Suppressor macrophage treated with lipopolysaccharide for 1 hour (primary cell): ENCODE results near the gene BTNL9.
"Not testable (repeated sequence)": the region's sequence is repeated elsewhere in the genome, so short reads cannot be mapped to it uniquely, and the experiment has no call there.

ENCODE experiments used
- DNase-seq, 3 donors: peaks; one replicate each; pipeline ENCODE4 v3.0.0-alpha.2; 2020 to 2022

BTNL9 gene

DNA sequence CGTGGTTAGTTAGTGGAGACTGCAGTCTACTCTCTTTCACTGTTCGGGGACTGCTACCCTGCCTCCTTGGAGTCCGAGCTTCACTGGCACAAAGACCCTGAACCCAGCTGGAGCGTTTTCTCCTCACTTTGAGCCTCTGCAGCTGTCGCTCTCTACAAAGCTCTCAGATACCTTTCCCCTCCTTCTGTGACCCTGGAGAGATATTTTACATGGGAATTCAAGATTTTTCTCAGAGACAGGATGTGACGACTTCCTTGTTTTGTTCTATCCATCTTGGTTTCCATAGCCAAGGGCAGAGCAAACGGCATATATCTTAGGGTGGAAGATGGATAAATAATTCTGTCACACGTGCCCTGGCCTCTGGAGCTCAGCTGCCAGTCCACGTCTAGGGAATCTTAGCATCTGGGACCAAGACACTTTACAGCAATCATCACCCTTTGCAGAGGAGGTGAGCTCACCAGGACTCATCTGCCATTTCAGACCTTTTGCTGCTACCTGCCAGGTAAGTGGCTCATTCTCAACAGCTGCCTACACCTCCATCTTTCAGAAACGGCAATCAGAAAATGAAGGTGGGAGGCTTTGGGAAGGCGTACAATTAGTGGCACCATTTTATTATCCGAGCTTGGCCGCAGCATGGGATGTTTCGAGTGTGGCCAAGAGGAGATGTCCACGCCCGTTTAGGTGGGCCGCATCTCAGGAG, at the start of gene BTNL9:
BTNL9 (plus strand) TSS at position 336 of the 700 bp plus-strand sequence. CDS start 5,224 bp downstream, outside the sequence.
- no peak for DNase-seq

DNA sequence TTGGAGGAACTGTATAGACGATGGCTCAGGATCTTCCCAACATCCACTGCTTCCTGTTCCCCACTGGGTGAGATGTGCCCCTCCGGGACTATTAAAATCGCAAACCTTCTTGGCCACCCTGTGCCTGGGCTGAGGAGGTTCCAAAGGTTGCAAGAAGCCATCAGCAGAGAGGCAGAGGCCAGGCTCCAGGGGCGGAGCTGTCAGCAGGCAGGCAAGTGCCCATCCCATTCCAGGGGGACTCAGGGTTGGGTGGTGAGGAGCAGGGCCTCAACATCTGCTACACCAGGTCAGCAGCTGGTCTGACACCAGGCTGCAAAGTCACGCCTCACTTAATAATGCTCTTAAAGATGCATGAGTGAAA, 49.2 kb upstream of the BTNL9 start:
- no peak for DNase-seq

- no peak for DNase-seq
These were observed 38.1 kb upstream of the BTNL9 start for GRCh38 chr5:181001947-181002346.

- no peak for DNase-seq
These were observed 34.3 kb upstream of the BTNL9 start for GRCh38 chr5:181005791-181006190.

DNA sequence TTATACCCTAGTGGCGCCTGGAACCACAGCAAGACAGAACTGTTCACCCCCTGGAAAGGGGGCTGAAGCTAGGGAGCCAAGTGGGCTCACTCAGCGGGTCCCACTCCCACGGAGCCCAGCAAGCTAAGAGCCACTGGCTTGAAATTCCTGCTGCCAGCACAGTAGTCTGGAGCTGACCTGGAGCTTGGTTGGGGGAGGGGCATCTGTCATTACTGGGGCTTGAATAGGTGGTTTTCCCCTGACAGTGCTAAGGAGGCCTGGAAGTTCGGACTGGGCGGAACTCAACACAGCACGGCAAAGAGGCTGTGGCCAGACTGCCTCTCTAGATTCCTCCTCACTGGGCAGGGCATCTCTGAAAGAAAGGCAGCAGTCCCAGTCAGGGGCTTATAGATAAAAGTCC, 31.9 kb upstream of the BTNL9 start:
- DNase-seq = no peak

DNA sequence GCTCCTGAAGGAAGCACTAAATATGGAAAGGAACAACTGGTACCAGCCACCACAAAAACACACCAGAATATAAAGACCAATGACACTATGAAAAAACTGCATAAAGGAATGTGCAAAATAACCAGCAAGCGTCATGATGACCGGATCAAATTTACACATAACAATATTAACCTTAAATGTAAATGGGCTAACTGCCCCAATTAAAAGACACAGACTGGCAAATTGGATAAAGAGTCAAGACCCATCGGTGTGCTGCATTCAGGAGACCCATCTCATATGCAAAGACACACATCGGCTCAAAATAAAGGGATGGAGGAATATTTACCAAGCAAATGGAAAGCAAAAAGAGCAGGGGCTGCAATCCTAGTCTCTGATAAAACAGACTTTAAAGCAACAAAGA, 30.0 kb upstream of the BTNL9 start:
- not testable (repeated sequence) for DNase-seq

- not testable (repeated sequence) for DNase-seq
These were observed 25.4 kb upstream of the BTNL9 start for GRCh38 chr5:181014654-181015053.

GRCh38 chr5:181017448-181017847, 22.6 kb upstream of the BTNL9 start:
- DNase-seq = not testable (repeated sequence)

DNA sequence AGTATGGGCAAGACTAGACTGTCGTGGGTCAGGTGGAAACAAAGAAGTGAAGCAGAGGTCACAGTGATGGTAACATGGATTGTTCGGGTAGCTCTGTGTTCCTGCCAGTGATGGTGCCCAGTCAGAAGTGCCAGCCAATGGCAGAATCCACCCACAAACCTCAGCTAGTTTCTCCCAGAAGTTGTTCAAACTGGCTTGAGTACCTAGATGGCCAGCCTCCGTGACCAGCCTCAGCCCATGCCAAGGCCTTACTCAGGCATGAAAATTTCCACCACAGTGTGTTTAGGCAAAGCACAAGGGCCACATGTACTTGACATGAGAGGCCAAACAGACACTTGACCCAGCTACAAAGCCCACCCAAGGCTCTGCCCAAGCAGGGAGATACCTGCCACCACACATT, 19.4 kb upstream of the BTNL9 start:
- no peak for DNase-seq

GRCh38 chr5:181024245-181025064, 15.6 kb upstream of the BTNL9 start:
- DNase-seq = no peak

DNA sequence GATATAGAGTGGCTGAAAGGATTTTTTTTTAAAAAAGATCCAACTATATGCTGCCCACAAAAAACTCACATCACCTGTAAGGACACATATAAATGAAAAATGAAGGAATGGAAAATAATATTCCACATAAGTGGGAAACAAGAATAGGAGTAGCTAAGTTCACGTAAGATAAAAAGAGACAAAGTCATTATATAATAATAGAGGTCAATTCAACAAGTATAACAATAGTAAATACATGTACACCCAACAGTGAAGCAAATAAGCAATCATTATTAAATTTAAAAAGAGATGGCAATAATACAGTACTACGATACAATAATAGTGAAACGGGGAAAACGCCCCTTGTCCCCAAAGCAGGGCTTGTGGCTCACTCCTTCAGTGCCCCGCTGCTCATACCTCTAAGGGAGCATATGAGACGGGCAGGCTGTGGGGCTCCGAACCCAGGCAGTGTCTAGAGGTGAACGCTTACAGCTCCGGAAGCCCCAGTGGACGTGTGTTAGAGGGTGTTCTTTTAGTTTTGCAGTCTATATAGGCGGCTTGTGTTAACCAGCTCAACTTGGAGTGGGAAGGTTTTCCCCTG, 12.5 kb upstream of the BTNL9 start:
- no peak for DNase-seq

DNA sequence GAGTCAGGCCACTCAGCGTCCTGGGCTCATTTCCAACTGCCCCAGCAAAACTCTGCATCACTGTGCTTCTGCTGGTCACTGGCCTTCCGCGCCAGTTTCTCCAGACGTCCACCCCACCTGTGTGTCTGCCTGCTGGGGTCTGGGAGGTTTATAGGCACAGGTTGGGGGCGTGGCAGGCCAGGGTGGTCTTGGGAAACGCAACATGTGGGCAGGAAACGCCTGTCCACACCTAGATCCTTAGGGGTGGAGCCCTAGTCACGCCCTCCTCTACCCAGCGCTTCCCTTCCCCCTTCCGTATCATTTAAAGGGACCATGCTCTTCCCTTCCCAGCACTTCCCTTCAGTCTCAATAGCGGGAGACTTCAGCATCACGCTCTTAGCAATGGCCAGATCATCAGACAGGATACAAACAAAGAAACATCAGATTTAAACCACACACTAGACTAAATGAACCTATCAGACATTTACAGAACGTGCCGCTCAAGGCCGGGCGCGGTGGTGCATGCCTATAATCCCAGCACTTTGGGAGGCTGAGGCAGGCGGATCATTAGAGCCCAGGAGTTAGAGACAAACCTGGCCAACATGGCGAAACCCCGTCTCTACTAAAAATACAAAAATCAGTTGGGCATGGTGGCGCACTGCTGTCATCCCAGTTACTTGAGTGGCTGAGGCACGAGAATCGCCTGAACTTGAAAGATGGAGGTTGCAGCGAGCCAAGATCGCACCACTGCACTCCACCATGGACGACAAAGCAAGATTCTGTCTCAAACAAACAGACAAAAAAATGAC, 11.8 kb upstream of the BTNL9 start:
- DNase-seq = no peak

DNA sequence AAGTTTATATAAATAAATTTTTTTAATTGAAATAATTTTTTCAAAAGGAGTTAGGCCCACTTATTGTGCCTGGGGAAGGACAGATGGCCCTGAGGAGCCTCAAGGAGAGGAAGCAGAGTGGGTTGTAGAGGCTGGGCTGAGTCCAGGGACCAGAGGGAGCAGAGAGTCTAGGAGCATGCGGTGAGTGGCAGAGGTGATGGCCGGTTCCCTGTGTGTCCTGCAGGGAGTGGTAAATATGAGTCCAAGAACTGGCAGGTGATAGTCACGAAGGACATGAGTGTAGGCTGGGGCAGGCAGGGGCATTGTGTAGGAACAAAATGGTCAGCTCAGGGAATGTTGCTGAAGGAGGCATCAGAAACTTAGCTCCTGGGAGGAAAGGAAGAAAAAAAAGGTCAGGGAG, 8.3 kb upstream of the BTNL9 start:
- DNase-seq = no peak

DNA sequence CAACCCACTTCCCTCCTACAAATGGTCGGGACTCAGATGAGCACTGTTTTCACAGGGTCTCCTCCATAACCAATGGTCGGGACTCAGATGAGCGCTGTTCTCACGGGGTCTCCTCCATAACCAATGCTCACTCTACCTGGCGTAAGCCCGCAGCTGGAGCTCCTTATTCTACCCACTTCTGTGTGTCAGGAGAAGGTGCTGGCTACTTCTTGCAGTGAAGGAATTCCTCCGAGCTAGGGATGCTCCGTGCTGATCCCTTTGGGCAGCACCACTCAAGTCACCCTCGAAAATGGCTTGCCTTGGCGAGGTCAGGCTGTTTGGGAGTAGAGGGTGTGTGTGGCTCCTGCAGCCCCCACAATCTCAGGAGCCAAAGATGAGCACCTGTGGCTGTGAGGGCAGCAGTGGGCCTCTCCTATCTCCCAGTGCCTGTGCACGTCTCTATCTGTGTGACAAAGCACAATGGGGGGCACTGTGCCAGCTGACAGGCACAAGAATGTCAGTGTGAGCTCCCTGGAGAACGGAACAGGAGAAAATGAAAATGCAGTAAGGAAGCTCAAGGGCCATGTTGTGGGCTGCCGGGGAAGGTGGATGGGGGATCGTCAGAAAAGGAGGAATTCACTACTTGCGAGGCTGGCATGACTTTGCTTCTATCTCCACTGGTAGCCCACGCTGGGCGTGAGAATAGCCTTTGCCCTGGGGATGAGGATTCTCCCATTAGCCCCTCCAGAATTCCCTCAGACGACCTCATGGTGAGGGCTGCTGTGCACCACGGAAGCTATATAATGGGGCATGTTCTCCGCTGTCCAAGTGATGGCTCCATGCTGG, 3.9 kb upstream of the BTNL9 start:
- no peak for DNase-seq

DNA sequence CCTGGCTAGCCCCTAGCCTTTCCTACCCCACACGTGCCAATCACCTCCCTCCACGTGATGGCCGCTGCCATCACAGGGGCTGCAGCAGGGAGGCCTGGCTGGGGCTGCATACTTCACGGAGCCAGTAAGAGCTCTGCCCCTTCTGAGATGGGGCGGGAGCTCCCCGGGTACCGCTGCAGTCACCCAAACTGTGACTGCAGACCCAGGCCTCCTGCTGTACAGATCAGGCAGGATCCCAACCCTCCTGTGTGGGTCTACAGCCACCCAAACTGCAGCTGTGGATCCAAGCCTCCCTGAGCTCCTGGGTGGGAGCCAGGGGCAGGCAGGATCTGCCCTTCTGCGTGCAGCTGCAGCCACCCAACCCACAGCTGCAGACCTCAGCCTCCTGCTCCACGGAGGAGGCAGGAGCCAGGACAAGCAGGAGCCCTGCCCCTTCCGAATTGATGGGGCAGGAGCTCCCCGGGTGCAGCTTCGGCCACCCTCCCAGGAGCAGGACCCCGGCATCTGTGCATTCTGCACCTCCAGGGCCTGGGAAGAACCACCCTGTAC, 3.2 kb upstream of the BTNL9 start:
- DNase-seq = no peak

GRCh38 chr5:181037365-181037861, 2.7 kb upstream of the BTNL9 start:
- DNase-seq = no peak

DNA sequence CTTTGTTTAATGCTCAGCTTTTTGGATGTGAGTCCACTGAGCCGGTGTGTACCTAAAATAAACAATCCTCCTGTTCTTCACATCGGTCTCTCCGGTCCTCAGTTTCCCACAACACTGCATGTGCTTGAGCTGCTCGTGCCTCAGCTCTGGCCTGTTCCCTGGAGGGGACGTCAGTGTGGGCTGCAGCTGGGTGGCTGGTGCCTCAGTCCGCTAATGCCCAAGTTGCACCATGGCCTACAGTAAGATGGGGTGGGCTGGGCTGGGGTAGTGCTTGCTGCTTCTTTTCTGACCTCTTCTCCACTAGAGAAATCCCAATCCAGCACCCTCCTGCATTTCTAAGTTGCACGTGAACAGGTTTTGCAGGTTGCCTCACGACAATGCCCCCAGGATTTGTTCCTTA, 595 bp upstream of the BTNL9 start:
- DNase-seq = no peak

DNA sequence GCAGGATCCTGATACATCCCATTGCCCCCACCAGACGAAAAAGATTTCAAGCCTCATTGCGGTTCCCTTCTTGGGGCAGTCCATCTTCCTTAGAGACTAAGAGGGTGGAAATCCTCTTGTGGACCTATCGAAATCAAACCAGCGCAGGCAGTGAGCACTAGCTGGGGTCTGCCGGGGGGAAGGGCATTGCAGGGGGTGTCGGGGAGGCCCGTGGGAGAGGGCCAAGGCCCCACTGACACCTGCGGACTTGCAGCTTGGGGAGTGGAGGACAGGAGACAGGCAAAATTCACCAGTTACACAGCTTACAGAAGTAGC, 522 bp downstream of the BTNL9 start:
- DNase-seq = no peak

DNA sequence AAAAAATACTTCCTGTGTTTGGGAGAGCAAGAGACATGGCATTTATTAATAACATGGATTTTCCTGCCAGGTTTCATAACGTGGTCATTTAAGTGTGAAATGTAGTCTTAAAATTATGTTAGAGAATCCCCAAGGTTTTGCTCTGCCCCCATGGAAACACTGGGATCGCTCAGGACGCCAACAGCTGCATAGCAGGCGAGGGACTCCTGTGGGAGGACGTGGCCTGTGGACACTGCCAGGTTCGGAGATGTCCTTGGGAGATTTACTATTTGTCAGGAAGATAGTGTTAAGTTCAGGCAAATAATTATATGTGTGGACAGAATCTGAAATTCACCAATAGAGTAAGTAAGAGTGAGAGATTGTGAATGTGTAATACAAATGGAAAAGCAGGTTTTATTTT, 977 bp downstream of the BTNL9 start:
- no peak for DNase-seq

DNA sequence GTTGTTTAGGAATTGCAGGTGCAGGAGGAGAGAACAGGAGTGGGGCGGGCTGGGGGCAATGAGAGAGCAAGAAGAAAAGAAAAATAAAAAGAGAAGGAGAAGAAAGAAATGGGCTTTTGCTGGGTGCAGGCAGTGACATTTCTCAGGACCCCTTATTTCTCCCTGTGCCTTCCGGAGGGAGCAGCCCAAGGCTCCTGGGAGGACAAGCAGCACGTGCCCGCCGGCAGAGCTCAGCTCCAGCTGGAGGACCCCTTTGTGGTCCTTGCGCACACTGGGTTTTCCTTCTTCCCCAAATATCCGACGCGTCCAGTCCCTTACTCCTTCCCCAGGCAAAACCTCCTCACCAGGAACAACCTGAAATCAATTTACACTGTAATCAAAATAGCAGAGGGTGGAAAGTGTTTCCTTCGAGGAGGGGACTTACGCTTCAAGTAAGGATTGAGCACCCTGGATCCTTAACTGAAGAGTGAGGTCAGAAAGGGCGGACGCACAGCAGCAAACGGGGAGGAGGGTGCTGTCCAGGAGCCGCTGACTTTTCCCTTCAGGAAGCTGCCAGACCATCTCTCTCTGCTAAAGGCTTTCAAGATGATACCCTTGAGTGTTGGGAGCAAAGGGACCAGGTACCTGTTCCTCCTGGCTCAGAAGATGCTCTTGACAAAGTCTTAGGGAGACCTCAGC, 2.1 kb downstream of the BTNL9 start:
- DNase-seq = no peak

- no peak for DNase-seq
These were observed 2.7 kb downstream of the BTNL9 start for GRCh38 chr5:181042722-181043121.
